ENCODE results near the gene KRTAP5-11. TPM values are rescaled to one million over a fixed set of nuclear protein-coding genes. Genes with fewer than 3 reads are reported as not detected.
"Not testable (repeated sequence)": the region's sequence is repeated elsewhere in the genome, so short reads cannot be mapped to it uniquely, and the experiment has no call there.

The KRTAP5-11 gene
- total RNA-seq, 3 donors from 2014 or later (not counting 1 experiment from before 2014, with no cell fraction given), result not detected

GRCh38 chr11:71604798-71605488 is 22.3 kb upstream of the KRTAP5-11 start:
- H3K27me3 Mint-ChIP-seq (ENCODE audit: low read depth in 2 of 2), result peaks cover 20 to 23% of the 10 kb centered on the region in 2 donors
- H3K4me1 ChIP-seq (ENCODE audit: control insufficient read depth, insufficient read depth, low read length); H3K36me3 ChIP-seq (ENCODE audit: control insufficient read depth, insufficient read depth, low read length); H3K4me3 ChIP-seq (ENCODE audit: low read length); DNase-seq; H3K27ac ChIP-seq (ENCODE audit: low read length); H3K9me3 Mint-ChIP-seq; H3K27ac Mint-ChIP-seq; H3K36me3 Mint-ChIP-seq; H3K4me3 Mint-ChIP-seq; H3K4me1 Mint-ChIP-seq; ATAC-seq; H3K9me3 ChIP-seq (ENCODE audit: control insufficient read depth, insufficient read depth, low read length); H3K27me3 ChIP-seq (ENCODE audit: control insufficient read depth, insufficient read depth, low read length); intact Hi-C loops (cut with micrococcal nuclease): not testable (repeated sequence)
- TF ChIP-seq CTCF (IDR thresholded peaks at IDR 0.05), result peak; percentile 21
- WGBS (ENCODE audit: insufficient coverage), result 11% methylated on average over 10 of the region's 17 CpGs

GRCh38 chr11:71603221-71603620 is 20.5 kb upstream of the KRTAP5-11 start:
- ATAC-seq; H3K4me3 Mint-ChIP-seq; H3K36me3 Mint-ChIP-seq; H3K4me3 ChIP-seq (ENCODE audit: low read length); DNase-seq; H3K36me3 ChIP-seq (ENCODE audit: control insufficient read depth, insufficient read depth, low read length); H3K9me3 Mint-ChIP-seq; H3K4me1 ChIP-seq (ENCODE audit: control insufficient read depth, insufficient read depth, low read length); H3K27ac ChIP-seq (ENCODE audit: low read length); H3K27me3 ChIP-seq (ENCODE audit: control insufficient read depth, insufficient read depth, low read length); H3K4me1 Mint-ChIP-seq; H3K27ac Mint-ChIP-seq; H3K9me3 ChIP-seq (ENCODE audit: control insufficient read depth, insufficient read depth, low read length); intact Hi-C loops (cut with micrococcal nuclease): not testable (repeated sequence)
- H3K27me3 Mint-ChIP-seq (ENCODE audit: low read depth in 2 of 2), result peaks cover 10 to 13% of the 10 kb centered on the region in 2 donors
- WGBS (ENCODE audit: insufficient coverage), result 81% methylated on average over 11 of the region's 11 CpGs

- H3K4me1 ChIP-seq (ENCODE audit: control insufficient read depth, insufficient read depth, low read length); intact Hi-C loops (cut with micrococcal nuclease); H3K27ac Mint-ChIP-seq; H3K36me3 ChIP-seq (ENCODE audit: control insufficient read depth, insufficient read depth, low read length); H3K4me3 ChIP-seq (ENCODE audit: low read length); H3K9me3 ChIP-seq (ENCODE audit: control insufficient read depth, insufficient read depth, low read length); H3K36me3 Mint-ChIP-seq; H3K4me1 Mint-ChIP-seq; H3K9me3 Mint-ChIP-seq; H3K4me3 Mint-ChIP-seq; ATAC-seq; H3K27ac ChIP-seq (ENCODE audit: low read length); H3K27me3 ChIP-seq (ENCODE audit: control insufficient read depth, insufficient read depth, low read length); DNase-seq; H3K27me3 Mint-ChIP-seq (ENCODE audit: low read depth in 2 of 2): not testable (repeated sequence)
- 74% methylated on average over 7 of the region's 8 CpGs for WGBS (ENCODE audit: insufficient coverage)
Observed at GRCh38 chr11:71589546-71589920, 6.9 kb upstream of the KRTAP5-11 start.

GRCh38 chr11:71588822-71589545 is 6.3 kb upstream of the KRTAP5-11 start:
- H3K4me3 ChIP-seq (ENCODE audit: low read length); H3K36me3 Mint-ChIP-seq; ATAC-seq; H3K36me3 ChIP-seq (ENCODE audit: control insufficient read depth, insufficient read depth, low read length); H3K27ac Mint-ChIP-seq; H3K27me3 Mint-ChIP-seq (ENCODE audit: low read depth in 2 of 2); H3K27me3 ChIP-seq (ENCODE audit: control insufficient read depth, insufficient read depth, low read length); H3K4me1 ChIP-seq (ENCODE audit: control insufficient read depth, insufficient read depth, low read length); H3K4me1 Mint-ChIP-seq; H3K9me3 ChIP-seq (ENCODE audit: control insufficient read depth, insufficient read depth, low read length); H3K9me3 Mint-ChIP-seq; intact Hi-C loops (cut with micrococcal nuclease); H3K4me3 Mint-ChIP-seq; H3K27ac ChIP-seq (ENCODE audit: low read length): not testable (repeated sequence)
- peak in 1 of 2 donors; percentile 44 for DNase-seq
- 61% methylated on average over 10 of the region's 11 CpGs for WGBS (ENCODE audit: insufficient coverage)

- 71% methylated on average over 4 of the region's 4 CpGs for WGBS (ENCODE audit: insufficient coverage)
- intact Hi-C loops (cut with micrococcal nuclease); H3K36me3 Mint-ChIP-seq: not testable (repeated sequence)
Observed at GRCh38 chr11:71588314-71588713, 5.6 kb upstream of the KRTAP5-11 start.

GRCh38 chr11:71585673-71586072 is 3.0 kb upstream of the KRTAP5-11 start:
- H3K9me3 Mint-ChIP-seq; intact Hi-C loops (cut with micrococcal nuclease); H3K27ac Mint-ChIP-seq; H3K27me3 ChIP-seq (ENCODE audit: control insufficient read depth, insufficient read depth, low read length); DNase-seq; H3K36me3 ChIP-seq (ENCODE audit: control insufficient read depth, insufficient read depth, low read length); ATAC-seq; H3K4me1 Mint-ChIP-seq; H3K4me1 ChIP-seq (ENCODE audit: control insufficient read depth, insufficient read depth, low read length); H3K27ac ChIP-seq (ENCODE audit: low read length); H3K36me3 Mint-ChIP-seq; H3K4me3 Mint-ChIP-seq; H3K4me3 ChIP-seq (ENCODE audit: low read length); H3K9me3 ChIP-seq (ENCODE audit: control insufficient read depth, insufficient read depth, low read length): not testable (repeated sequence)
- WGBS (ENCODE audit: insufficient coverage), result 93% methylated on average over 2 of the region's 5 CpGs
- peaks cover 14 to 16% of the 10 kb centered on the region in 2 donors for H3K27me3 Mint-ChIP-seq (ENCODE audit: low read depth in 2 of 2)

More at GRCh38 chr11:71588314-71588713, 5.6 kb upstream of the KRTAP5-11 start:
- ATAC-seq; H3K4me3 Mint-ChIP-seq; H3K4me1 Mint-ChIP-seq; H3K9me3 Mint-ChIP-seq; H3K27ac ChIP-seq (ENCODE audit: low read length); H3K4me1 ChIP-seq (ENCODE audit: control insufficient read depth, insufficient read depth, low read length); DNase-seq; H3K36me3 ChIP-seq (ENCODE audit: control insufficient read depth, insufficient read depth, low read length); H3K27me3 ChIP-seq (ENCODE audit: control insufficient read depth, insufficient read depth, low read length); H3K9me3 ChIP-seq (ENCODE audit: control insufficient read depth, insufficient read depth, low read length); H3K27ac Mint-ChIP-seq; H3K4me3 ChIP-seq (ENCODE audit: low read length); H3K27me3 Mint-ChIP-seq (ENCODE audit: low read depth in 2 of 2): not testable (repeated sequence)

GRCh38 chr11:71582969-71583368 is 294 bp upstream of the KRTAP5-11 start:
- H3K9me3 ChIP-seq (ENCODE audit: control insufficient read depth, insufficient read depth, low read length); H3K36me3 ChIP-seq (ENCODE audit: control insufficient read depth, insufficient read depth, low read length); intact Hi-C loops (cut with micrococcal nuclease); H3K36me3 Mint-ChIP-seq; H3K27me3 ChIP-seq (ENCODE audit: control insufficient read depth, insufficient read depth, low read length); H3K27ac Mint-ChIP-seq; DNase-seq; H3K9me3 Mint-ChIP-seq; H3K4me1 ChIP-seq (ENCODE audit: control insufficient read depth, insufficient read depth, low read length); ATAC-seq; H3K27ac ChIP-seq (ENCODE audit: low read length); H3K4me3 ChIP-seq (ENCODE audit: low read length); H3K4me1 Mint-ChIP-seq; H3K4me3 Mint-ChIP-seq: not testable (repeated sequence)
- WGBS (ENCODE audit: insufficient coverage), result 64% methylated on average over 2 of the region's 2 CpGs
- peaks cover 14 to 19% of the 10 kb centered on the region in 2 donors for H3K27me3 Mint-ChIP-seq (ENCODE audit: low read depth in 2 of 2)
